Fibroblast of villous mesenchyme (primary cell): ENCODE results near the gene AP4M1. TPM values are rescaled to one million over a fixed set of nuclear protein-coding genes. Genes with fewer than 3 reads are reported as not detected.
"Not testable (repeated sequence)": the region's sequence is repeated elsewhere in the genome, so short reads cannot be mapped to it uniquely, and the experiment has no call there.

ENCODE experiments used
- DNase-seq: peaks from one replicate; pipeline ENCODE4 v3.0.0-alpha.2; 2010; ENCODE audit warnings: low read depth
- H3K4me3 ChIP-seq: 2 replicates; pipeline ENCODE4 v1.5.1; 2011; ENCODE audit warnings: low read depth, mild to moderate bottlenecking, low read length
- CTCF ChIP-seq: IDR thresholded peaks from 2 replicates; pipeline ENCODE4 v1.5.1; 2012; ENCODE audit warnings: low read depth, mild to moderate bottlenecking, low read length; ENCODE audit not compliant: insufficient read depth
- total RNA-seq: library from RNA; depleted of rRNA; stranded (reverse); fragments of >200 nt; gene quantifications from 2 replicates; pipeline ENCODE4 v1.2.3, GENCODE V29; 2012

Gene AP4M1
- total RNA-seq, 1 donor = 16.4 TPM

GRCh38 chr7:100128637-100128963, 27.2 kb downstream of the AP4M1 start:
- TF ChIP-seq CTCF = no peak
- no peak for DNase-seq
- H3K4me3 ChIP-seq = no peak overlapping the region

- DNase-seq, H3K4me3 ChIP-seq: not testable (repeated sequence)
Observed at GRCh38 chr7:100130220-100130607, 28.8 kb downstream of the AP4M1 start.

- H3K4me3 ChIP-seq = no peak overlapping the region
- TF ChIP-seq CTCF = peak; percentile 76
- DNase-seq = peak; percentile 56
Observed at GRCh38 chr7:100130608-100131453, 29.4 kb downstream of the AP4M1 start.

- no peak for DNase-seq
- H3K4me3 ChIP-seq = no peak overlapping the region
- TF ChIP-seq CTCF = no peak
Observed at GRCh38 chr7:100132126-100132525, 30.7 kb downstream of the AP4M1 start.

- H3K4me3 ChIP-seq = no peak overlapping the region
- peak; percentile 98 for TF ChIP-seq CTCF
- DNase-seq = peak; percentile 69
Observed at GRCh38 chr7:100132697-100133151, 31.3 kb downstream of the AP4M1 start.

GRCh38 chr7:100137851-100138760, 36.7 kb downstream of the AP4M1 start:
- no peak for TF ChIP-seq CTCF
- no peak overlapping the region for H3K4me3 ChIP-seq
- DNase-seq = no peak

- H3K4me3 ChIP-seq = no peak overlapping the region
- no peak for DNase-seq
- TF ChIP-seq CTCF = no peak
Observed at GRCh38 chr7:100141555-100141949, 40.1 kb downstream of the AP4M1 start.
